Fibroblast of lung (primary cell): ENCODE data around the gene FGGY. TPM values are rescaled to one million over a fixed set of nuclear protein-coding genes. Genes with fewer than 3 reads are reported as not detected.
A peak's percentile ranks its signal among the peaks of the same experiment; 100 is the strongest.

Source experiments
- DNase-seq, 2 donors: peaks; one replicate each; pipeline versions ENCODE4 v3.0.0 to v3.0.0-alpha.2; 2010; ENCODE audit warnings: low read depth in 2 of 2
- H2AFZ ChIP-seq: 2 replicates; pipeline ENCODE4 v1.5.1; 2012; ENCODE audit warnings: low read length, control low read depth, inconsistent platforms
- H3K27ac ChIP-seq: 2 replicates; pipeline ENCODE4 v1.5.1; 2011; ENCODE audit warnings: low read length, control low read depth; ENCODE audit not compliant: insufficient read depth
- H3K27me3 ChIP-seq: 2 replicates; pipeline ENCODE4 v1.5.1; 2011; ENCODE audit warnings: mild to moderate bottlenecking, low read length; ENCODE audit not compliant: control insufficient read depth, insufficient read depth
- H3K36me3 ChIP-seq: 2 replicates; pipeline ENCODE4 v1.5.1; 2011; ENCODE audit warnings: low read length; ENCODE audit not compliant: control insufficient read depth, insufficient read depth
- H3K4me1 ChIP-seq: 2 replicates; pipeline ENCODE4 v1.5.1; 2011; ENCODE audit warnings: low read length; ENCODE audit not compliant: control insufficient read depth, insufficient read depth; ENCODE audit errors: extremely low read depth
- H3K4me2 ChIP-seq: 2 replicates; pipeline ENCODE4 v1.5.1; 2011; ENCODE audit warnings: low read length, control low read depth; ENCODE audit not compliant: insufficient read depth; ENCODE audit errors: extremely low read depth
- H3K4me3 ChIP-seq, 4 experiments: fragments of 200-600 bp in 1 of 4; sonication (generic) in 1 of 4; replicated peaks in 1 of 4; 2 replicates each; pipeline ENCODE4 v1.5.1; 2011 to 2016; ENCODE audit warnings: low read length in 4 of 4, low read depth in 3 of 4, mild to moderate bottlenecking in 3 of 4, control low read depth in 2 of 4, inconsistent platforms in 1 of 4, mixed read lengths in 1 of 4; ENCODE audit not compliant: insufficient read depth in 1 of 4; ENCODE audit errors: control extremely low read depth in 1 of 4
- H3K79me2 ChIP-seq: 2 replicates; pipeline ENCODE4 v1.5.1; 2012; ENCODE audit warnings: mild to moderate bottlenecking, low read length, inconsistent platforms; ENCODE audit not compliant: control insufficient read depth, insufficient read depth
- H3K9ac ChIP-seq: 2 replicates; pipeline ENCODE4 v1.5.1; 2011; ENCODE audit warnings: mild to moderate bottlenecking, low read length, control low read depth; ENCODE audit not compliant: insufficient read depth
- H3K9me3 ChIP-seq: 2 replicates; pipeline ENCODE4 v1.5.1; 2012; ENCODE audit warnings: low read depth, low read length; ENCODE audit not compliant: control insufficient read depth, insufficient read depth
- H4K20me1 ChIP-seq: 2 replicates; pipeline ENCODE4 v1.5.1; 2011; ENCODE audit warnings: low read length; ENCODE audit not compliant: control insufficient read depth, insufficient read depth; ENCODE audit errors: extremely low read depth
- EZH2 ChIP-seq: IDR thresholded peaks from 2 replicates; pipeline ENCODE4 v1.5.1; 2012; ENCODE audit warnings: low read length, control low read depth, mild to moderate bottlenecking; ENCODE audit errors: missing control alignments
- polyA plus RNA-seq, 2 donors: library from polyadenylated mRNA; depleted of rRNA in 1 of 2; stranded (reverse) in 1 of 2; unstranded in 1 of 2; fragments of >200 nt; gene quantifications; 2 replicates each; pipeline ENCODE4 v1.2.1, GENCODE V29; 2011 to 2012; ENCODE audit warnings: missing spikeins in 1 of 2
- total RNA-seq: library from RNA; depleted of rRNA; stranded (reverse); fragments of >200 nt; gene quantifications from 2 replicates; pipeline ENCODE4 v1.2.1, GENCODE V29; 2014
- TF ChIP-seq, protein P1 (sequence below), 2 donors: IDR thresholded peaks in 1 of 2; conservative IDR thresholded peaks in 1 of 2; 1 replicate in 1 of 2; 2 replicates in 1 of 2; pipeline ENCODE4 v1.5.1; 2011 to 2012; ENCODE audit warnings: low read length in 2 of 2, control low read depth in 1 of 2, inconsistent platforms in 1 of 2, low read depth in 1 of 2, mild to moderate bottlenecking in 1 of 2

Gene FGGY
- total and polyA plus RNA-seq, 2 donors (not counting 1 experiment from before 2014, with no cell fraction given), result 9.5 to 32.4 TPM

DNA sequence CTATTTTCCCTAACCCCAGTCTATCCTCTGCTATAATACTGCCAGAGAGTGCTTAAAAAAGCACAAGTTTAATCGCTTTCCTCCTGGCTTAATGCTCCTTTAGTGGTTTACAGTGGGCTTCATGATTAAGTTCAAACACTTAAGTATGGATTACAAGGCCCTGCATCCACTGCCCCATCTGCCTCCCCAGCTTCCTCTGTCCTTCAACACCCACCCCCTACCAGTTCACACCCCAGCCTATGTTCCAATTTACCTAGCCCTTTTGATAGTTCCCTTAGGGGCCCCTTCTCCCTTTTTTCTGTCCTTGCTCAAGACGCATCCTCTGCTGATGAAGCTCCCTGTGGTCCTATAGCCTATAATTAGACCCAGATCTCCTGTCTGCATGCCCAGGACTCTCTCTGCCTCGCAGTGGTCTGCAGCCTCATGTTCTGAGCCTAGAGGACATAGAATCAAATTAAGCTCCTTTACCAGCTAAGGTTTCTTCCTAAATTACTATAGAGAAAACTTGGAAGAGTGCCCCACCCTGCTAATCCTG lies 212.5 kb downstream of the FGGY start:
- H3K36me3 ChIP-seq, result no peaks in the 10 kb centered on the region
- no peak overlapping the region for H3K9ac ChIP-seq
- no peak overlapping the region for H3K4me3 ChIP-seq
- no peaks in the 10 kb centered on the region for H3K79me2 ChIP-seq
- H3K27me3 ChIP-seq, result no peaks in the 10 kb centered on the region
- TF ChIP-seq, protein P1, sequence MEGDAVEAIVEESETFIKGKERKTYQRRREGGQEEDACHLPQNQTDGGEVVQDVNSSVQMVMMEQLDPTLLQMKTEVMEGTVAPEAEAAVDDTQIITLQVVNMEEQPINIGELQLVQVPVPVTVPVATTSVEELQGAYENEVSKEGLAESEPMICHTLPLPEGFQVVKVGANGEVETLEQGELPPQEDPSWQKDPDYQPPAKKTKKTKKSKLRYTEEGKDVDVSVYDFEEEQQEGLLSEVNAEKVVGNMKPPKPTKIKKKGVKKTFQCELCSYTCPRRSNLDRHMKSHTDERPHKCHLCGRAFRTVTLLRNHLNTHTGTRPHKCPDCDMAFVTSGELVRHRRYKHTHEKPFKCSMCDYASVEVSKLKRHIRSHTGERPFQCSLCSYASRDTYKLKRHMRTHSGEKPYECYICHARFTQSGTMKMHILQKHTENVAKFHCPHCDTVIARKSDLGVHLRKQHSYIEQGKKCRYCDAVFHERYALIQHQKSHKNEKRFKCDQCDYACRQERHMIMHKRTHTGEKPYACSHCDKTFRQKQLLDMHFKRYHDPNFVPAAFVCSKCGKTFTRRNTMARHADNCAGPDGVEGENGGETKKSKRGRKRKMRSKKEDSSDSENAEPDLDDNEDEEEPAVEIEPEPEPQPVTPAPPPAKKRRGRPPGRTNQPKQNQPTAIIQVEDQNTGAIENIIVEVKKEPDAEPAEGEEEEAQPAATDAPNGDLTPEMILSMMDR (conservative IDR thresholded peaks at IDR 0.05 in 1 of 2, IDR thresholded peaks at IDR 0.05 in 1 of 2; ENCODE audit: low read depth in 1 of 2, low read length in 2 of 2), result no peak
- TF ChIP-seq EZH2, result no peak
- H2AFZ ChIP-seq, result no peak overlapping the region
- H4K20me1 ChIP-seq, result no peaks in the 10 kb centered on the region
- H3K9me3 ChIP-seq, result no peaks in the 10 kb centered on the region
- DNase-seq, result no peak
- no peak overlapping the region for H3K4me2 ChIP-seq
- H3K27ac ChIP-seq, result no peak overlapping the region
- no peaks in the 10 kb centered on the region for H3K4me1 ChIP-seq

DNA sequence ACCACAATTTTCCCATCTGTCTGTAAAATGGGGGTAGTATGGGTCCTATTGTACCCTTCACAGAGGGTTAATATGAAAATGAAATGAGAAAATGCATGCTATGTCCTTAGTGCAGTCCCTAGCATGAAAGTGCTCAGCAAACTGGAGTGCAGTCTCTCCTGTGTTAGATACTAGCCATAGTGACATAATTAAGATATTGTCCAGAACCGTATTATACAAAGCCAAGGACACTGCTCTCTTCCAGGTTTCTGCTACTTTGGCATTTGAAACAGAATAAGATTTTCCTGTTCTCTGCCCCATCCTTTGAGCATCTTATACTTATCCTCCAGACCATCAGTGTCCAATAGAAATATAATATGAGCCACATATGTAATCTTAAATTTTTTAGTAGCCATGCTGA lies 213.4 kb downstream of the FGGY start:
- no peaks in the 10 kb centered on the region for H3K4me1 ChIP-seq
- TF ChIP-seq, protein P1 (conservative IDR thresholded peaks at IDR 0.05 in 1 of 2, IDR thresholded peaks at IDR 0.05 in 1 of 2; ENCODE audit: low read depth in 1 of 2, low read length in 2 of 2), result no peak
- TF ChIP-seq EZH2, result no peak
- no peaks in the 10 kb centered on the region for H4K20me1 ChIP-seq

DNA sequence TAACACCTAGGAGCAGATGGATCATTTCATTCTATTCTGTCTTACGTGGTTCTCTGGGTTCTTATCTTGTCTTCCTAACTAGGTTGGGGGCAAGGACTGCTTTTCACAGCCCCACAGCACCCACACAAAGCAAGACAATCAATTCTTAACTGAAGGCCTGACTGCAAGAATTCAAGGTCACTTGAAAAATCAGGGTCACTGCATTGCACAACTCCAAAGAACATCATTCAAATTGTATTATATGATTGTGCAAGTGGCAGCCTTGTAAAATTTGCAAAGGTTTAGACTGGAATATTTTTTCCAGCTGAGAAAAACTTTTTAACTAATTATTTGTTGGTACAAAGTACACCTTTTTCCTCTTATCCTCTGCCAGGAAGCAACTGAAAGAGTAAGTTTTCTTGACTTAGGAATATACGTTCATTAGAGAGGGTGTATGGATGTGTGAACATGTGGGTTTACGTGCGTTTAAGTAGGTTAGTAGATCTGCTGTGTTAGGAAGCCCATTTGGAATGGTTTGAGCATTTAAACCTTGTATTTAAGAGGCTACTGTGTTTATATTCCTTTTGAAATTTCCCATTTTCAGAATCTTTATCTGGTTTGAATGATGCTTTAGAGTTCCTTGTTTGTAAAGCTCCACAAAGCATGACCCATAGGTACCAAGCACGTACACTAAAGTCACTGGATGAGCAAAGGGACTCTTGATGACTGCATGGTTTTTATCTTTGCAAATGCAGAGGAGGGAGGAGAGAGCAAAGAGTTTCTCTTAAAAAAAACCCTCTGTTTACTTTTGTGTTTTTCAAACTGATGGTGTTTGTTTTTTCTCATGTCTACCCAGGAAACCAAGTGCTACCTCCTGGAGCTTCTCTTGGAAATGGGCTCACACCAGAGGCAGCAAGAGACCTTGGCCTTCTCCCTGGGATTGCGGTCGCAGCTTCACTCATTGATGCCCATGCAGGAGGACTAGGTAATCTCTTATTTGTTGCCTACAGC lies 214.9 kb downstream of the FGGY start:
- H3K4me1 ChIP-seq, result no peaks in the 10 kb centered on the region
- H3K27ac ChIP-seq, result no peak overlapping the region
- H2AFZ ChIP-seq, result no peak overlapping the region
- no peak overlapping the region for H3K4me3 ChIP-seq
- no peaks in the 10 kb centered on the region for H4K20me1 ChIP-seq
- DNase-seq, result peak in 1 of 2 donors; percentile 59
- no peak for TF ChIP-seq EZH2
- TF ChIP-seq, protein P1 (conservative IDR thresholded peaks at IDR 0.05 in 1 of 2, IDR thresholded peaks at IDR 0.05 in 1 of 2; ENCODE audit: low read depth in 1 of 2, low read length in 2 of 2), result no peak
- no peak overlapping the region for H3K9ac ChIP-seq
- H3K4me2 ChIP-seq, result no peak overlapping the region
- H3K9me3 ChIP-seq, result no peaks in the 10 kb centered on the region
- no peaks in the 10 kb centered on the region for H3K27me3 ChIP-seq
- no peaks in the 10 kb centered on the region for H3K79me2 ChIP-seq
- H3K36me3 ChIP-seq, result no peaks in the 10 kb centered on the region

More for the DNA sequence above, 213.4 kb downstream of the FGGY start:
- no peak overlapping the region for H2AFZ ChIP-seq
- no peaks in the 10 kb centered on the region for H3K27me3 ChIP-seq
- no peak overlapping the region for H3K4me2 ChIP-seq
- H3K9ac ChIP-seq, result no peak overlapping the region
- no peaks in the 10 kb centered on the region for H3K36me3 ChIP-seq
- H3K9me3 ChIP-seq, result no peaks in the 10 kb centered on the region
- no peak overlapping the region for H3K27ac ChIP-seq
- H3K79me2 ChIP-seq, result no peaks in the 10 kb centered on the region
- no peak for DNase-seq
- H3K4me3 ChIP-seq, result no peak overlapping the region
